Measurements from ENCODE around the gene LENEP.

GRCh38 chr1:155010211-155010918 lies 17.0 kb downstream of the LENEP start:
- no peak for TF ChIP-seq CTCF (IDR thresholded peaks at IDR 0.05; ENCODE audit: insufficient read depth, low read depth, low read length)
- TF ChIP-seq EZH2 (IDR thresholded peaks at IDR 0.05; ENCODE audit: insufficient read depth, low read length) = no peak
